Esophagus muscularis mucosa (tissue), 4 donors: ENCODE data around the gene PHACTR1.

Experiments used
- CTCF ChIP-seq, 3 experiments: fragments of 200-600 bp in 2 of 3; fragments of 450-650 bp in 1 of 3; sonication (generic) in 2 of 3; IDR thresholded peaks; one replicate each; pipeline ENCODE4 v1.5.1; 2017 to 2019; ENCODE audit warnings: antibody characterized with exemption in 3 of 3, mild to moderate bottlenecking in 2 of 3, moderate library complexity in 1 of 3
- EP300 ChIP-seq: sonication (generic); formaldehyde crosslinking; IDR thresholded peaks from one replicate; pipeline ENCODE4 v1.6.1; 2017; ENCODE audit warnings: antibody characterized with exemption
- POLR2A ChIP-seq: fragments of 450-650 bp; IDR thresholded peaks from one replicate; pipeline ENCODE4 v1.6.1; 2017; ENCODE audit warnings: antibody characterized with exemption, moderate library complexity, mild to moderate bottlenecking, low read depth

GRCh38 chr6:13304580-13305260 lies 588.2 kb downstream of the PHACTR1 start:
- TF ChIP-seq CTCF (IDR thresholded peaks at IDR 0.05): no peak
- TF ChIP-seq POLR2A: no peak
- TF ChIP-seq EP300: no peak
